HT1080 (cell line): ENCODE data around the gene YKT6. TPM values are rescaled to one million over a fixed set of nuclear protein-coding genes. Genes with fewer than 3 reads are reported as not detected.
"Not testable (repeated sequence)": the region's sequence is repeated elsewhere in the genome, so short reads cannot be mapped to it uniquely, and the experiment has no call there.

Experiments used
- DNase-seq: peaks from one replicate; pipeline ENCODE4 v3.0.0-alpha.2; 2015; ENCODE audit warnings: low read depth
- total RNA-seq: library from RNA; depleted of rRNA; stranded (reverse); fragments of >200 nt; shearing (Covaris generic); gene quantifications from 2 replicates; pipeline ENCODE4 v1.2.3, GENCODE V29; 2014

Gene YKT6
- total RNA-seq, 1 experiment from 2014 or later = 201 TPM

DNA sequence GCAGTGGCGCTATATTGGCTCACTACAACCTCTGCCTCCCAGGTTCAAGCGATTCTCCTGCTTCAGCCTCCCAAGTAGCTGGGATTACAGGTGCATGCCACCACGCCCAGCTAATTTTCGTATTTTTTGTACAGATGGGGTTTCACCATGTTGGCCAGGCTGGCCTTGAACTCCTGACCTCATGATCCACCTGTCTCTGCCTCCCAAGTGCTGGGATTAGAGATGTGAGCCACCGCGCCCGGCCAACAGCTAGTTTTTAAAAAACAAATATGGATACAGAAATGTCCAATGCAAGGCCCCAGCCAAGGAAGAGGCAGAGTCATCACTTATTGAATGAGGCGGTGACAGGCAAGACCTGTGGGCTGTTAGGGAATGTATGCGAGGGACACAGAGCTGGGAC lies 28.9 kb upstream of the YKT6 start:
- DNase-seq = not testable (repeated sequence)

DNA sequence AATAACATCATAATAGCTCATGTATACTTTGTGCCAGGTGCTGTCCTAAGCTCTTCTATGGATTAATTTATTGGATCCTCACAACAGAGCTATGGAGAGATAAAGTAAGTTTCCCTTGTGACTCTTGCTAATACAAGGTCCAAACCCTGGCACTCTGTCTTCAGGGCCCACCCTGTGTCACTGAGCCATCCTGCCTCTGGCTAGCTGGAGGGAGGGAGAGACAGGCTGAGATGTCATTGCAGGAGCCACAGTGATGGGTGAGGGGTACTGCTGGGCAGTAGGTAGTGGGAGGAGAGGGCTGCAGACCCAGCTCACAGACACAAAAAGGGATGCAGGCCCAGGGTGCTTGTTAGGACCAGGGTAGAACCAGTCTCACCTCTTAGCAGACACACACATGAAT lies 28.4 kb upstream of the YKT6 start:
- no peak for DNase-seq

DNA sequence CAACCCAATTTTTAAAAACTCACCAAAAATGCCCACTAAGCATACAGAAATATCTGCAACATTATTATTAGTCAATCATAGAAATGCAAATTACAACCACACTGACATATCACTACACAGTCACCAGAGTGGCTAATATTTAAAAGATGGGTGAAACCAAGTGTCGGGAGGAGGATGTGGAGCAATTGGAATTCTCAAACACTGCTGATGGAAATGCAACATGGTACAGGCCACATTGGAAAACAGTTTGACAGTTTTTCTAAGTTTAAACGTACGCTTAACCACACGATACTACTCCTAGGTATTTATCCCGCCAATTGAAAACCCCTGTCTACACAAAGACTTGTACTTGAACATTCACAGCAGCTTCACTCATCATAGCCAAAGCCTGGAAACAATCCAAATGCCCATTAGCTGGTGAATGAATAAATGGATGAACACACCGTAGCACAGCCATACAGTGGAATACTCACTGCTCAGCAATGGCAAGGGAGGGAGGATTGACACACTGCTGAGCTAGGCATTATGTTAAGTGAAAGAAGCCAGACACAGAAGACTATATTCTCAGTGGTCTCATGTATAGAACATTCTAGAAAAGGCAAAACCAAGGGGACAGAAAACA lies 27.9 kb upstream of the YKT6 start:
- no peak for DNase-seq

DNA sequence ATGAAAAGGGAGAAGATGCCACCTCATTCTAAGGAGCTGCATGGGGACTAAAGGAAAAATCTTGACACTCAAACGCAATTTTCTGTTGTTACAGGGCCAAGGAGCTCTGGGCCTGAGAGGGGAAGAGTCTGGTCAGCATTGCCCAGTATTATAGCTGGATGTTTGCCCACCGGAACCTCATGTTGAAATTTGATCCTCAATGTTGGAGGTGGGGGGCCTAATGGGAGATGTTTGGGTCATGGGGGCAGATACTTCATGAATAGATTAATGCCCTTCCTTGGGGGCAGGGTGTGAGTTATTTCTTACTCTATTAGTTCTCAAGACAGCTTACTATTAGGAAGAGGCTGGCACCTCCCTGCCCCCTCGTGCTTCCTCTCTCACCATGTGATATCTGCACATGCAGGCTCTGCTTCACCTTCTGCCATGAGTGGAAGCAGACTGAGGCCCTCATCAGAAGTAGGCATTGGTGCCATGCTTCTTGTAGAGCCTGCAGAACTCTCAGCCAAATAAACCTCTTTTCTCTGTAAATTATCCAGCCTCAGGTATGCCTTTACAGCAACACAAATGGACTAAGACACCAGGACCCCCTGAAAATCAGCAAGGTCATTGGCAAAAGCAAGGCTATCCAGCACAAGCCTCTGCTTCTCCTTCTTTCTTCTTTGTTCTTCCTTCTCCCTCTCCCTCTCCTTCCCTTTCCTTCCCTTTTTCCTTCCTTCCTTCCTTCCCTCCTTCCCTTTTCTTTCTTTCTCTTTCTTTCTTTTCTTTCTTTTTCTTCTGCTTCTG lies 26.7 kb upstream of the YKT6 start:
- no peak for DNase-seq

DNA sequence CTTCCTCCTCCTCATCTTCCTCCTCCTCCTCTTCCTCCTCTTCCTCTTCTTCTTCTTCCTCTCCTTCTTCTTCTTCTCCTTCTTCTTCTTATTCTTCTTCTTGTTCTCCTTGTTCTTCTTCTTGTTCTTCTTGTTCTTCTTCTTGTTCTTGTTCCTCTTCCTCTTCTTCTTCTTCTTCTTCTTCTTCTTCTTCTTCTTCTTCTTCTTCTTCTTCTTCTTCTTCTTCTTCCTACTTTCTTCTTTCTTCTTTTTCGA lies 26.2 kb upstream of the YKT6 start:
- DNase-seq = not testable (repeated sequence)

DNA sequence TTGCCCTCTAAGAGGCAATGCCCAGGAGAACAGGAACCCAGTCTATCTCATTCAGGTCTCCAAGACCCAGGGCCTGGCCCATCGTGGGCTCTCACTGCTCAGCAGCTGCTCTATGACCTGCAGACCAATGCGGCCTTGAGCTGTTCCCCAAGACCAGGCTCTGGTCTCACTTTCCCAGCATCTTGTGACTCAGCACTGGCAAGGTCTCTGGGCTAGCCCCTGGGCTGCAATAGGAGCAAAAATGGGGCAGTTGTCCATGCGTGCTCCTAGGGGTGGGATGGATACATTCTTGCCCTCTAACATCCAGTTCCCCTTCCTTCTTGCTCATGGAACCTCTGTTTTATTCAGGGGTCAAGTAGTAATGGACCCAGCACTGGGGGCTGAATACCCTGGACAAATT lies 25.0 kb upstream of the YKT6 start:
- no peak for DNase-seq

DNA sequence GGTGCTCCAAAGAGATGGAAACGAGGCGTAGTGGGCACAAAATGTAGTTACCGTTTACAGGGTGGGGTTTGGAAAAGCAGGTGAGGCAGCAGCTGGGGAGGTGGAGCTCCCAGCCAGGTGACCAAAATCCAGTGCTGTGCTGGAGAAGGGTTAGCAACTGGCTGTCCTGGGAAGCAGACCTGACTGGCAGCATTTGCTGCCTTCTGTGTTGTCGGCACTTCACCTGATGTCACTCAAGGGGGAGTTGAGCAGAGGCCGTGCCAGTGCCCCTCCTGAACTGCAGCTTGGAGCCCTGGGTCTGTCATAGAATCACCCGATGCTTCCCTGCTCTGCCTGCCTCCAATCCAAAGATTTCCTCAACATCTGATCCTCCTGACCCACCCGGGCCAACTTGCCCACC lies 24.3 kb upstream of the YKT6 start:
- DNase-seq = no peak

DNA sequence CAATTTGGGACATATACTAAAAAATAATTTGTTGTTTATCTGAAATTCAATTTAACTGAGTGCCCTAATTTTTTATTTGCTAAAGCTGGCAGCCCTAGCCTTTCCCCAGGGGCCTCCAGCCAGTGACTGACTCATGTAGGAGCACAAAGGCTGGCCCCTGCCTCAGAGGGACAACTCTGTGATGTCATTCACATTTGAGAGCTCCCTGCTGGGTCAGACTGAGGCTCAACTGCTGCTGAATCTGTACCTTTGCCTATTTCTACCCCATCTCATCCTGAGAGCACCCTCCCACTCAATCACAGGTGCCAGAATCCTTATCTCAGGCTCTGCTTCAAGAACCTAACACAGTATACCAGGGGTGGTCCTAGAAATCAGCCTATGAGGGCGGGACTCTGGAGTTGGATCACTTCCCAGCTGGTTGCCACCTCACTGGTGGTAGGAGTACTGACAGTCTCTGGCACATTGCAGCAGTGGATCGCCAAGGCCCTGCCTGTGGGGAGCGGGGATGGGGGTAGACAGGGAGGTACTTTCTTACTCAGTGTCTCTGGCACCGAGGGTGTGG lies 23.1 kb upstream of the YKT6 start:
- peak; percentile 62 for DNase-seq

DNA sequence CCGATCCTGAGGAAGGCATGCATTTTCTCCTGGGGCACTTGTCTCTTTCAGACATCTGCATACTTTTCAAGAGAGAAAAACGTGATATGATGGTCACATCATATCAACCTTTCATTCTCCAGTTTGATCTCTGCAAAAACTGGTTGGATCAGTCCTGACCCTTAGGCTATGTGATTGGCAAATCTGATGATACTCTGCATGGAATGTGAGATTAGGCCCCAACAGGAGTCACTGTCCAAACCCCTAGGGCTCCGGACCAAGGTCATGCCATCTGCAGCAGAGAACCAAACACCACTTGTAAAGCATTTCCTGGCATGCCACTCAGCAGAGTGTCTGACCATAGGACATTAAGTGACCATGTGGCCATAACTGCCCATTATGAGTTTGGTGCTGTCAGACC lies 20.1 kb upstream of the YKT6 start:
- DNase-seq = no peak

DNA sequence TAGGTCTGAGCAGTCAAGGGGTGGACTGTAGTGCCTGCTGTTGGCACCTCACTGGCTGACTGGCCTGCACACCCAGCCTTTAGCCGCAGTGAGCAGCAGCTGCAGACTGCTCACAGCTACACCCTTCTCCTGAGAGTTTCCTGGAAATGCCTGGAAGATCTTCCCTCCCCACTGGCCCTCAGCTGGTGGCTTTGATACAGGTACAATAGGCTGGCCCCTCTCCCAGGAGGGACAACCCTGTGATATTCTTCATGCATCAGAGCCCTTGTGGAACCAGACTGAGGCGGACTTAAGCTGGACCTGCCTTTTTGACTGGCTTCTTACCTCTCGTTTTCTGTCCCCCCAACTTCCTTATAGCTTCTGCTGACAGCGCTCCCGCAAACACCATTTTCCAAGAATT lies 18.0 kb upstream of the YKT6 start:
- DNase-seq = no peak

DNA sequence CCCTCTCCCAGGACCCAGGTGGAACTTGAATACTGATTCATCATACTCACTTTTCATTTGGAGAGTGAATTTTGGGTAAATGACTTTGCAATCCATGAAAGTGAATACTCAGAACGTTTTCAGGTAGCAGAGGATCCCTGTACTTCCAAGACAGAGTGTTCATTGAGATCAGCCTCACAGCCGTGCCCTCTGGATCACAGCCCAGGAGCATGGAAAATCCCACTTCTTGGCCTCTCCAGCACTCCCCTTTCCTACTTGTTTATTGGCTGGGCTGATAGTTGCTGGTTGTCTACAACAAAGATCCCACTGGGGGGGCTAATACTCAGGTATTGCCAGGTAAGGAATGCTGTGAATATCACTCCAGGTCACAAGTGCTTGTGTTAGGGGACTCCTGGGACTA lies 17.4 kb upstream of the YKT6 start:
- DNase-seq = no peak

DNA sequence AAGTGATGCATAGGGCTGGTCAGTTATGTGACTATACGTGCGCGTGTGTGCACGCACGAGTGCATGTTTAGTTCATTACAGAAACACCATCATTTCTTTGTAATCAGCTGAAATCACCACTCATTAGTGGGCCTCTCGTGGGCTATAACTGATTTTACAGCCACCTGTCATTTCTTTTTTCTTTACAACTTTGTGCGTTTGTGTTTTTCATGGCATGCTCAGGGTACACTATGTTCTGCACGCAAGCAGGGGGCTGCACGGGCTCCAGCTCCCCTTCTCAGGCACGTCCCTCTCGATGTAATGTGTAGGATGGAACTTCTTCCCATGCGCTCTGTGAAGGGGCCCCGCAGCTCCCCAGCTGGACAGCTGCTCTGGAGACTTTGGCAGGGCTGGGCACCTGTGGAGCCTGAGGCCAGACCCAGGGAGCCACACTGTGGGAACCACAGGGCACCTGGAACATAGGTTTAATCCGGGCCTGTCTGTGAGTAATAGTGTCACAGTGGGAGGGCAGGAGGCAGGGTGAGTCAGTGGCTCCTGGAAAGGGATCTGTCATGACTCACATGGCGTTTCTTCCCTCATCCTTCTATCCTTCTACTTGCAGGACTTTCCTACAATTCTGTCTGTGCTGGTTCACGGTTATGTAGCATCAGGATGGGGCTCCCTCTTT lies 16.4 kb upstream of the YKT6 start:
- peak; percentile 97 for DNase-seq

DNA sequence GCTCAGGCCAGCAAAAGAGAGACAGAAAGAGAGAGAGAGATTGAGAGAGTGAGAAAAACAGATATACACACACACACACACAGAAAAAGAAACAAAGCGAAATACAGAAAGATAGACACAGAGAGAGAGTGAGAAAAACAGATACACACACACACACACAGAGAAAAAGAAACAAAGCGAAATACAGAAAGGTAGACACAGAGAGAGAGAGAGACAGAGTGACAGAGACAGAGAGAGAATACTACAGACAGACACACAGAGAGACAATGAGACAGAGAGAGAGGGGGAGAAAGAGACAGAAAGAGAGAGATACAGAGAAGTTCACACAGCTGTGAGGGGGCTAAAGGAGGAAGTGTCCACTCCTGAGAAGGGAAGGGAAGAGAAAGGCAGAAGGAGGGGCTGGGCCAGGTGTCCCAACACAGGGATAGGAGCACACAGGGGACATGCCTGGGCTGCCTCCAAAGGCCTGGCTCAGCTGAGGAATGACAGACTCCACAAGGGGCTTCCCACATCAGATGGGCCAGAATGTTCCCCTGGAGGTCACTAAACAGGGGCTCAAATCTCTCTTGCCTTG lies 15.8 kb upstream of the YKT6 start:
- no peak for DNase-seq

DNA sequence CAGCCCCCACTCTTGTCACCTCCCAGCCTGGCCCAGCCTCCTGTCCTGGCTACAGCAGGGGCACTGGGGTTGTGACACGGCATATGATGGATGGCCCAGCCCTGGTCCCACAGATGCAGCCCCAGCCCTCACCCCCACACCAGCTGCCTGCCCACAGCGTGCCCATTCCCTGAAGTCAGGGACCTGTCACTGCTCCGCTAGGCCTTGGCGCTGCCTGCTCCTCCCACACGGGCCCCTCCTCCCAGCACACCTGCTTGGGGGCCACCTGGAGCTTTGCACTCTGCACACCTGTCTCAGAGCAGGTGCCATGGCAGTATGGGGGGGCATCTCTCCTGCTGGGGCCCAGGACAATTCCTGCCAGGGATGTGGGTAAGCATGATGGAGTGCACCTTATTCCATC lies 15.0 kb upstream of the YKT6 start:
- DNase-seq = no peak

DNA sequence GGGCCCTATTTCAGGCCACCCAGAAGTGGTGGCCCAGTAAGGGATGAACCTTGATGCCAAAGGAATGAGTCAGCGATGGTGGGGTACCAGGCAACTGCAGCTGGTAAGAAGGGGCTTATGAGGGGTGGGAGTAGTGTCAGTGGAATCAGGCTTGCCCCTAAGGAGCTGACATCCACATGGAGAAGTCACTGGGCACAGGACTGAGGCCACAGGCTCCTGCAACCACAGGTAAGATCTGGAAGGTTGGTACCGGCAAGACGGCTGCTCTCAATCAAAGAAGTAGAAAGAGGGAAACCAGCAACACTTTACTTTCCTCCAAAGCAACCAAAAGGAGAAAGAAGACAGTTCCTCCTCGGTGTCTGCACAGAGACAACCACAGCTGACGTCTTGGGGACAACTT lies 14.0 kb upstream of the YKT6 start:
- DNase-seq = no peak

DNA sequence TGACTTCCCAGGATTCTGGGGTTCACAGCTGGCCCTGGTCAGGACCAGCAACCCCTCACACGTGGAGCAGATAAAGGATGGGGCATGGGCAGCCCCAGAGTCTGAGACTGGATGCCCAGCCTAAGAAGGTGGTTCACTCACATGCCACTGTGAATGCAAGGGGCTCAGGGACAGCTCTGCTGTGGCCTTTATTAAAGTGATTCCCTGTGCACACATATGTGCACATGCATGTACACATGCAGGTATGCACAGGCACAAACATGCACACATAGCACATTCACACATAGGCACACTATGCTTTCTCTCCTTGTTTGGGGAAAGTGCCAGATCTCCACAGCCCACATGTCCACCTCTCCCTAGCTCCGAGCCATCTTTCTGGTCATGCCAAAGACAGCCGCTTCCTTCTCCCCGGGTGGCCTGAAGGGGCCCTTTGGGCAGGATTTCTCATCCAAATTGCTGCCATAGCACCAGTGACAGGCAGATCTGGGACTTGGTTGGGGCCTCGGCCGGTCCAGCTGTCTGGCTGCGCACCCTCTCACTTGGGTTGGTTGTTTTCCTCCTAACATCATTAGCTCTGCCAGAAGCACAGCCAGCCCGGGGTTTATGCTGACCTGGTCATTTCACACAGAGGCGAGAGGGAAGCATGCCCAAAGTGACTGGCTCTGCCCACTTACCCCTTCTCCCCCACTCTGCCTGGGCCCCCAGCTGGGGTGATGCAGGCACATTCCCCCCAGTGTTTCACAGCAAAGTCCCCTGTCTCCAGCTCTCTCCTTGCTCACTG lies 13.0 kb upstream of the YKT6 start:
- no peak for DNase-seq

DNA sequence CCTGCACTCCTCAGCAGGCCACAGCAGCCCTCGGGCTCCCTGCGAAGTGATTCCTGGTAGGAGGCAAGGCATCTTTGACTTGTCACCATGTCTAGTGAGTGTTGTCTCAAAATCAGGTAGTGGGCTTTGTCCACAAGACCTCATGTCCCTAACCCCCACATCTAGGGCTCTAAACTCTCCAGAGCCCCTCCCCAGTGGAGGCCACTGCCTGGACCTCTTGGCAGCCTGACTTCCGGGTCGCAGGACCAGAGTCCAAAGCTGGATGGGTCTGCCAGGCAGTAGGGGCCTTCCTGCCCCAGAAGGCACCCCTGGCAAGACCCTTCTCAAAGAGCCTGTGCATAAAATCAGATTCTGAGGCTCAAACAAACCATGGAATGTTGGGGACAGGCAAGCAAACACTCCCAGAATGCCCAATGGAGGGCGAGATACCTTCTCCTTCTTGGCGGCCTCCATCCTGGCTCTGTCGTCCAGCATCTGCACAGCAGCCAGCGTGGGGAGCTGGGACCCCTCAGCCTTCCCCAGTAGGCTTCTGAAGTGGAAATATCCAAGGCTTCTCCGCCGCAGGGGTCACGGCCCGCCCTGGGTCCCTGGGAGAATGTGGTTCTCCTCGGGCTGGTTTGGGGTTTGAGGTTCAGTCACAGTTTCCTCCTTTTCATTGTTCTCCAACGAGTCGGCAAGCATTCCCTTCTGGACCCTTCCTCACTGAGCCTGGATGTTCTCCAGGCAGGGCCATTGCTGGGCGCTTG lies 12.1 kb upstream of the YKT6 start:
- no peak for DNase-seq

DNA sequence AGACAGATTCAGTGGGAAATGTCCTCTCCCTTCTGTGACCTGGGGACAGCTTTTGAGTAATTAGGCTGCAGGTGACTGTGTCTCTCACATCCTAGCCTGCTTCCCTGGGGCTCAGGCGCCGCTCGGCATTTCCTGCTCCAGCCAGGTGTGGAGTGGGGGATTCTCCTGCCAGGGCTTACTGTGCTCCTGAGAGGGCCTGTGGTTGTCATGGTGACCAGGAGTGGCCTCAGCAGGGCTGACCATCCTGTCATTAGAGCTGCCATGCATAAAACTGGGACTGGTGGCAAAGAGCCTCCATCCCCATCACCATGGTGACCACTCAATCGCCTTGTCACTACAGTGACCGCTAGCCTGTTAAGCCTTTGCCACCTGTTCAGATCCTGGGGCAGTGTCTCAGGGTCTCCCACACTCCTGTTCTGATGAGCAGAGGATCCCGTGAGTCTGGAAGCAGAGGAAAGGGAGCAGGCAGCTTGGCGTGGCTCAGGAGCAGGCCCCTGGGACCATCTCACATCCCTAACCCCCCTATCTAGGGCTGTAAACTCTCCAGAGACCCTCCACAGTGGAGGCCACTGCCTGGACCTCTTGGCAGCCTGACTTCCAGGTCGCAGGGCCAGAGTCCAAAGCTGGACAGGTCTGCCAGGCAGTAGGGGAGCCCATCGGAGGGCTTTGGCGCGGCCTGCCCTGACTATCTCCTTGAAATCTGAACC lies 11.3 kb upstream of the YKT6 start, which contains the start of gene GCK:
Gene GCK, minus strand, starts transcription at position 154 of the 707 bp plus-strand sequence. CDS start 486 bp downstream, outside the sequence.
- DNase-seq = no peak

DNA sequence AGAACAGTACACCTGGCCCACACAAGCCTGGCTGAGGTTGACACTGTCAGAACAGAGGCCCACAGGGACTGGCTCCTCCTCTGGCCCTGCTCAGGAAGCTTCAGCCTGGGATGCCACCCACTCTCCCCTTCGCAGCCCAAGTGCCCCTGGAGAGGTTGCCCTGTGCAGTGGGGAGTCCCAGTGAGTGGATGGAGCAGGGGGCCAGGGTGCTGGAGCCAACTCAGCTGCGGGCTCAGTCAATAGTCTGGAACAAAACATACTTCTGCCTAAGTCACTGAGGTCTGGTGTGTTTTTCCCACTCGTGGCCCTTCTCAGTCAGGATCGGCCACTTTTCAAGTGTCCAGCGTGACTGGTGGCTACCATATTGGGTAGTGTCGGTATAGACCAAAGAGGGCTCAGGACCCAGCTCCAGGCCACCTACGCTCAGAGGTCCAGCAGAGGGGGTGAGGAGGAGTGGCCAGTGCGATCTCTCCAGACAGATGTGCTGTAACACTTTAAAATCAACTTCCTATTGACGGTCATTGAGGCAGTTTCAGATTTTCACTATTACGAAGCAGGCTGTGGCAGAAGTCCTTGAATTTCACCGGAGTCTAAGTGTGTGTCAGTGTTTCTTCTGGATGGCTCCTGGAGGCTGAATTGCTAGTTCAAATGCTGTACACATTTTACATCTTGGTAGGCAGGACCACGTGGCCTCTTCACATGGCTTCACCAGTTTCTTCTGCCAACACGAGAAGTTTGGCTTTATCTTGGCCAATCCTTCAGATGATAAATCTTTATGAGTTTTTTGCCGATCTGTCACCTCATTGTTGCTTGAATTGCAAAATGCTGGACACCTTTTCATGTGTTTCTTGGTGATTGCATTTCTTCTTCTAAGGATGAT lies 10.5 kb upstream of the YKT6 start:
- DNase-seq = no peak
